GM12878 (cell line): ENCODE data around the gene SF3B2. TPM values are rescaled to one million over a fixed set of nuclear protein-coding genes. Genes with fewer than 3 reads are reported as not detected.

Experiments
- ATAC-seq: fragments of 200-7000 bp; cut with Tn5 transposase; 3 replicates; pipeline ENCODE4 v1.9.1; 2020; ENCODE audit warnings: mild to moderate bottlenecking, moderate library complexity
- BruUV-seq: library from RNA; stranded (reverse); fragments of 400-500 nt; replicated peaks from 2 replicates; lab custom pipeline; 2021; lab: Mats Ljungman, UMichigan
- CTCF ChIA-PET: fragments of 300-600 bp; sonication (Branson Sonifier 250); formaldehyde crosslinking; extraction: SDS; loops from one replicate; lab custom pipeline; 2021; ENCODE audit warnings: inconsistent platforms; lab: Yijun Ruan, JAX
- POLR2A ChIA-PET: fragments of 350-600 bp; formaldehyde crosslinking; extraction: SDS; loops from one replicate; lab custom pipeline; 2021; ENCODE audit warnings: inconsistent platforms; lab: Charles Lee
- RAD21 ChIA-PET: fragments of 300-600 bp; sonication (Branson Sonifier 250); formaldehyde crosslinking; loops from one replicate; lab custom pipeline; 2023; ENCODE audit warnings: antibody characterized with exemption; ENCODE audit not compliant: unreplicated experiment; lab: Charles Lee
- SMC1A ChIA-PET: fragments of 300-600 bp; sonication (Branson Sonifier 250); formaldehyde crosslinking; loops from one replicate; lab custom pipeline; 2023; ENCODE audit not compliant: unreplicated experiment, uncharacterized antibody; lab: Charles Lee
- DNase-seq: peaks from one replicate; pipeline ENCODE4 v3.0.0-alpha.2; 2011; ENCODE audit warnings: low read depth, low spot score
- FAIRE-seq: peaks from 3 replicates; lab custom pipeline; 2011; peaks lifted over from hg19 to GRCh38; lab: Jason Lieb, UNC
- H2AFZ ChIP-seq: 2 replicates; pipeline ENCODE4 v1.6.0; 2011; ENCODE audit warnings: low read depth, low read length, control low read depth; ENCODE audit not compliant: control insufficient read depth
- H3K27ac ChIP-seq: 2 replicates; pipeline ENCODE4 v1.5.1; 2011; ENCODE audit warnings: control low read depth; ENCODE audit not compliant: control insufficient read depth, insufficient read depth
- H3K27me3 ChIP-seq, 2 experiments: replicated peaks in 1 of 2; 2 replicates each; pipeline versions ENCODE4 v1.6.0 to v1.6.1; 2011; ENCODE audit warnings: low read length in 1 of 2; ENCODE audit not compliant: control insufficient read depth in 2 of 2, insufficient read depth in 2 of 2
- H3K36me3 ChIP-seq, 2 experiments: 2 replicates each; pipeline ENCODE4 v1.5.1; 2011; ENCODE audit warnings: low read length in 1 of 2; ENCODE audit not compliant: control insufficient read depth in 2 of 2, insufficient read depth in 2 of 2
- H3K4me1 ChIP-seq: 2 replicates; pipeline ENCODE4 v1.6.1; 2011; ENCODE audit warnings: mild to moderate bottlenecking, low read length, moderate library complexity, mixed read lengths; ENCODE audit not compliant: control insufficient read depth, insufficient read depth
- H3K4me2 ChIP-seq: 2 replicates; pipeline ENCODE4 v1.6.0; 2011; ENCODE audit warnings: control low read depth; ENCODE audit not compliant: control insufficient read depth, insufficient read depth
- H3K4me3 ChIP-seq: fragments of 200-600 bp; sonication (generic); 2 replicates; pipeline ENCODE4 v1.5.1; 2016
- H3K79me2 ChIP-seq: 2 replicates; pipeline ENCODE4 v1.6.0; 2011; ENCODE audit warnings: low read length; ENCODE audit not compliant: control insufficient read depth, insufficient read depth
- H3K9ac ChIP-seq: 2 replicates; pipeline ENCODE4 v1.8.0; 2011; ENCODE audit warnings: low read length, control low read depth, mixed read lengths; ENCODE audit not compliant: control insufficient read depth, insufficient read depth
- H3K9me3 ChIP-seq: replicated peaks from 3 replicates; pipeline ENCODE4 v1.5.1; 2011; ENCODE audit warnings: mild to moderate bottlenecking, low read length; ENCODE audit not compliant: control insufficient read depth, insufficient read depth
- H4K20me1 ChIP-seq: 2 replicates; pipeline ENCODE4 v1.6.0; 2011; ENCODE audit not compliant: control insufficient read depth, insufficient read depth
- IRF5 ChIP-seq: fragments of 450-650 bp; IDR thresholded peaks from 2 replicates; pipeline ENCODE4 v1.6.1; 2017; ENCODE audit warnings: borderline replicate concordance
- MLLT1 ChIP-seq: fragments of 450-650 bp; IDR thresholded peaks from 2 replicates; pipeline ENCODE4 v1.6.1; 2016; ENCODE audit warnings: mild to moderate bottlenecking
- RUNX3 ChIP-seq: IDR thresholded peaks from 2 replicates; pipeline ENCODE4 v1.6.1; 2012; ENCODE audit warnings: low read length, inconsistent platforms
- SPI1 ChIP-seq: IDR thresholded peaks from 2 replicates; pipeline ENCODE4 v1.6.1; 2011; ENCODE audit warnings: low read depth, mild to moderate bottlenecking, low read length, moderate library complexity, borderline replicate concordance; ENCODE audit not compliant: insufficient read depth
- WGBS: methylation state at CpG from one replicate; pipeline ENCODE4 v1.1.6; 2016; ENCODE audit warnings: low lambda C conversion rate; ENCODE audit not compliant: insufficient replicate concordance, insufficient coverage; ENCODE audit errors: missing lambda C conversion rate; 5-methylcytosine and 5-hydroxymethylcytosine counted together
- in situ Hi-C: fragments of 300-500 bp; cut with MboI; formaldehyde crosslinking; loops from 9 replicates; pipeline ENCODE4 v1.14.3; 2018; ENCODE audit warnings: mixed read lengths
- intact Hi-C: fragments of 100-400 bp; cut with micrococcal nuclease; formaldehyde crosslinking; loops from one replicate; pipeline ENCODE4 v1.14.2; 2022; ENCODE audit not compliant: unreplicated experiment
- polyA plus RNA-seq, 11 experiments: library from polyadenylated mRNA; depleted of rRNA in 4 of 11; unstranded in 6 of 11; stranded (reverse) in 5 of 11; fragments of >200 nt; fragmentation: Nextera tagmentation in 4 of 11; fragmentation: Illumina TruSeq in 1 of 11; extraction: Ambion mirVana in 4 of 11; extraction: Trizol in 1 of 11; gene quantifications; 1 replicate in 1 of 11; 2 replicates in 10 of 11; pipeline versions ENCODE4 v1.2.1 to v1.2.3, GENCODE V29; 2011 to 2016; ENCODE audit warnings: inconsistent platforms in 2 of 11, missing spikeins in 2 of 11, low read depth in 1 of 11
- total RNA-seq, 4 experiments: library from RNA; depleted of rRNA in 3 of 4; stranded (reverse); fragments of >200 nt in 3 of 4; fragmentation: Illumina TruSeq in 1 of 4; extraction: Trizol in 1 of 4; gene quantifications; 2 replicates each; pipeline versions ENCODE4 v1.2.1 to v1.2.3, GENCODE V29; 2013 to 2021
- TF ChIP-seq, protein P1 (sequence below): fragments of 450-650 bp; IDR thresholded peaks from 2 replicates; pipeline ENCODE4 v1.6.1; 2018; ENCODE audit warnings: borderline replicate concordance, mild to moderate bottlenecking; ENCODE audit not compliant: partially characterized antibody

Gene SF3B2
- total and polyA plus RNA-seq, 10 of the 15 experiments (the other 5 are each of a cell fraction or from before 2014, with no cell fraction given): 56.3 to 245 (median 144) TPM

DNA sequence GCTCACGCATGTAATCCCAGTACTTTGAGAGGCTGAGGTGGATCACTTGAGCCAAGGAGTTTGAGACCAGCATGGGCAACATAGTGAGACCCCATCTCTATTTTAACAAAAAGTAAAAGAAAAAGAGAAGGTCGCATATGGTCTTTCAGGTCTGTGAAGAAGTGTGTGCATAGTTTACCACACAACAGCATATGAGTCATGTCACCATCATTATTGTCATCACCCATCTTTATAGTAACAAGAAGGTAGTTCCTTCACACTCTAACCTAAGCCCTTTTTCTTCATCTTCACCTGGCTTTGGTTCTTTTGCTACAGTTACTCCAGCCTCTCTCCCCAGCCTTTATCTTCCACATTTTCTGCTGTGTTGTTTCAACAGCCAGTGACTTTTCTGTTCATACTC, 57.1 kb downstream of the SF3B2 start (continued):
- no peak for TF ChIP-seq IRF5
- TF ChIP-seq, protein P1, sequence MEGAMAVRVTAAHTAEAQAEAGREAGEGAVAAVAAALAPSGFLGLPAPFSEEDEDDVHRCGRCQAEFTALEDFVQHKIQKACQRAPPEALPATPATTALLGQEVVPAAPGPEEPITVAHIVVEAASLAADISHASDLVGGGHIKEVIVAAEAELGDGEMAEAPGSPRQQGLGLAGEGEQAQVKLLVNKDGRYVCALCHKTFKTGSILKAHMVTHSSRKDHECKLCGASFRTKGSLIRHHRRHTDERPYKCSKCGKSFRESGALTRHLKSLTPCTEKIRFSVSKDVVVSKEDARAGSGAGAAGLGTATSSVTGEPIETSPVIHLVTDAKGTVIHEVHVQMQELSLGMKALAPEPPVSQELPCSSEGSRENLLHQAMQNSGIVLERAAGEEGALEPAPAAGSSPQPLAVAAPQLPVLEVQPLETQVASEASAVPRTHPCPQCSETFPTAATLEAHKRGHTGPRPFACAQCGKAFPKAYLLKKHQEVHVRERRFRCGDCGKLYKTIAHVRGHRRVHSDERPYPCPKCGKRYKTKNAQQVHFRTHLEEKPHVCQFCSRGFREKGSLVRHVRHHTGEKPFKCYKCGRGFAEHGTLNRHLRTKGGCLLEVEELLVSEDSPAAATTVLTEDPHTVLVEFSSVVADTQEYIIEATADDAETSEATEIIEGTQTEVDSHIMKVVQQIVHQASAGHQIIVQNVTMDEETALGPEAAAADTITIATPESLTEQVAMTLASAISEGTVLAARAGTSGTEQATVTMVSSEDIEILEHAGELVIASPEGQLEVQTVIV: no peak

GRCh38 chr11:66111158-66111557, 59.0 kb downstream of the SF3B2 start:
- BruUV-seq: no TSS peak
- Histone ChIP-seq H3K27me3 (no peaks in the 10 kb centered on the region), H3K79me2 (peaks cover 57% of the 10 kb centered on the region), H2AFZ (no peak overlapping the region), H3K27ac (peak overlapping the region; percentile 88), H3K4me2 (0 out of 2 replicates have a peak overlapping the region, but pooled peaks have one; percentile 98), H3K9me3 (no peaks in the 10 kb centered on the region), H4K20me1 (no peaks in the 10 kb centered on the region), H3K9ac (no peak overlapping the region), H3K4me3 (no peak overlapping the region), H3K36me3 (peaks cover 0 to 7% of the 10 kb centered on the region in 2 experiments; a peak in 2 of 4 replicates), H3K4me1 (peaks cover 70% of the 10 kb centered on the region)
- no peak for TF ChIP-seq MLLT1
- peak; percentile 19; the same call in 1 of the 2 replicates for TF ChIP-seq RUNX3
- peak; percentile 35; the same call in 1 of the 2 replicates for TF ChIP-seq SPI1
- ChIA-PET RAD21 (interaction anchor here (1.0 to 1.5 kb wide), 2 partner anchors 11 to 33 kb away, joined by 3 read pairs; no protein-coding TSS in a partner anchor), CTCF (interaction anchor here (0.9 to 12.2 kb wide), 6 partner anchors 8 to 66 kb away, joined by 3 to 109 read pairs (median 4); partner anchors contain the start of gene PACS1), SMC1A (interaction anchor here (0.8 to 14.6 kb wide), 5 partner anchors 9 to 37 kb away, joined by 3 to 265 read pairs (median 15); partner anchors contain the start of gene PACS1), POLR2A (interaction anchor here (0.7 to 10.3 kb wide), 6 partner anchors 10 to 41 kb away, joined by 3 to 91 read pairs (median 6); no protein-coding TSS in a partner anchor)
- DNase-seq (no peak), FAIRE-seq (no peak), ATAC-seq (no peak)
- intact Hi-C loops: no loop called here
- 40% methylated on average over 3 of the region's 3 CpGs for WGBS
- in situ Hi-C loops: no loop called here
